Gastroesophageal sphincter (tissue), 4 donors: ENCODE measurements around the gene AASS. TPM values are rescaled to one million over a fixed set of nuclear protein-coding genes. Genes with fewer than 3 reads are reported as not detected.

Experiments
- ATAC-seq: fragments of 150-250 bp; one replicate; pipeline ENCODE4 v1.9.1; 2016; ENCODE audit warnings: mild to moderate bottlenecking, moderate library complexity
- H3K27ac ChIP-seq, 4 donors: fragments of 200-600 bp; sonication (generic) in 3 of 4; 1 replicate in 3 of 4; 2 replicates in 1 of 4; pipeline ENCODE4 v1.5.1; 2016 to 2019
- H3K27me3 ChIP-seq: fragments of 200-600 bp; sonication (generic); one replicate; pipeline ENCODE4 v1.5.1; 2019
- H3K36me3 ChIP-seq, 2 donors: fragments of 200-600 bp; sonication (generic); one replicate each; pipeline ENCODE4 v1.5.1; 2019; ENCODE audit warnings: control low read depth in 1 of 2
- H3K4me1 ChIP-seq, 3 donors: fragments of 200-600 bp; sonication (generic); 1 replicate in 2 of 3; 2 replicates in 1 of 3; pipeline ENCODE4 v1.5.1; 2016 to 2019; ENCODE audit warnings: control low read depth in 2 of 3
- H3K4me3 ChIP-seq, 2 donors: fragments of 200-600 bp; sonication (generic); one replicate each; pipeline ENCODE4 v1.5.1; 2019; ENCODE audit warnings: mild to moderate bottlenecking in 1 of 2, moderate library complexity in 1 of 2
- H3K9me3 ChIP-seq, 3 donors: fragments of 200-600 bp; sonication (generic); one replicate each; pipeline ENCODE4 v1.5.1; 2017 to 2019; ENCODE audit warnings: control low read depth in 2 of 3
- CTCF ChIP-seq, 4 experiments: fragments of 200-600 bp in 2 of 4; fragments of 450-650 bp in 2 of 4; sonication (generic) in 1 of 4; IDR thresholded peaks; one replicate each; pipeline ENCODE4 v1.5.1; 2017 to 2019; ENCODE audit warnings: antibody characterized with exemption in 4 of 4, mild to moderate bottlenecking in 2 of 4, moderate library complexity in 2 of 4
- EP300 ChIP-seq: sonication (generic); formaldehyde crosslinking; IDR thresholded peaks from one replicate; pipeline ENCODE4 v1.6.1; 2017; ENCODE audit warnings: antibody characterized with exemption, mild to moderate bottlenecking
- POLR2A ChIP-seq, 2 donors: fragments of 450-650 bp; IDR thresholded peaks; one replicate each; pipeline ENCODE4 v1.6.1; 2017; ENCODE audit warnings: antibody characterized with exemption in 2 of 2, mild to moderate bottlenecking in 2 of 2, moderate library complexity in 1 of 2
- POLR2AphosphoS5 ChIP-seq: sonication (generic); formaldehyde crosslinking; IDR thresholded peaks from one replicate; pipeline ENCODE4 v1.6.1; 2017; ENCODE audit warnings: antibody characterized with exemption
- WGBS, 2 donors: methylation state at CpG; one replicate each; pipeline ENCODE4 v1.1.5; 2018; ENCODE audit warnings: low coverage in 1 of 2; 5-methylcytosine and 5-hydroxymethylcytosine counted together
- total RNA-seq, 4 donors: library from RNA; depleted of rRNA; stranded (reverse); fragments of >200 nt; gene quantifications; one replicate each; pipeline ENCODE4 v1.1.0, GENCODE V29; 2016

The AASS gene
- total RNA-seq, 4 donors from 2014 or later = 20.0 to 108 (median 55.0) TPM

GRCh38 chr7:122166740-122167139 is 22.7 kb upstream of the AASS start:
- Histone ChIP-seq H3K27me3 (no peaks in the 10 kb centered on the region), H3K36me3 (no peaks in the 10 kb centered on the region), H3K4me3 (no peak overlapping the region), H3K9me3 (no peaks in the 10 kb centered on the region), H3K27ac (no peak overlapping the region), H3K4me1 (no peaks in the 10 kb centered on the region)
- no peak for ATAC-seq
- WGBS, 2 donors = 0 to 13% methylated on average over 1 of the region's 1 CpG
- TF ChIP-seq EP300 (no peak), POLR2A (IDR thresholded peaks at IDR 0.05) (no peak), POLR2AphosphoS5 (no peak), CTCF (IDR thresholded peaks at IDR 0.05) (no peak)

GRCh38 chr7:122166275-122166674 is 22.2 kb upstream of the AASS start:
- WGBS, 2 donors = 84 to 89% methylated on average over 3 of the region's 3 CpGs
- ATAC-seq = no peak
- Histone ChIP-seq H3K27ac (no peak overlapping the region), H3K27me3 (no peaks in the 10 kb centered on the region), H3K9me3 (no peaks in the 10 kb centered on the region), H3K36me3 (no peaks in the 10 kb centered on the region), H3K4me1 (no peaks in the 10 kb centered on the region), H3K4me3 (no peak overlapping the region)
- TF ChIP-seq POLR2AphosphoS5 = no peak
- TF ChIP-seq EP300 = no peak
- no peak for TF ChIP-seq CTCF (IDR thresholded peaks at IDR 0.05)
- no peak for TF ChIP-seq POLR2A (IDR thresholded peaks at IDR 0.05)

GRCh38 chr7:122161628-122162027 is 17.6 kb upstream of the AASS start:
- no peak for ATAC-seq
- Histone ChIP-seq H3K4me3 (no peak overlapping the region), H3K27me3 (no peaks in the 10 kb centered on the region), H3K36me3 (no peaks in the 10 kb centered on the region), H3K9me3 (no peaks in the 10 kb centered on the region), H3K4me1 (no peaks in the 10 kb centered on the region), H3K27ac (no peak overlapping the region)
- TF ChIP-seq POLR2A (IDR thresholded peaks at IDR 0.05) (no peak), CTCF (IDR thresholded peaks at IDR 0.05) (no peak), POLR2AphosphoS5 (no peak), EP300 (no peak)
- 18 to 22% methylated on average over 3 of the region's 3 CpGs for WGBS, 2 donors

GRCh38 chr7:122155566-122155965 is 11.5 kb upstream of the AASS start:
- H3K4me3 ChIP-seq = no peak overlapping the region
- H3K4me1 ChIP-seq = no peaks in the 10 kb centered on the region
- no peaks in the 10 kb centered on the region for H3K27me3 ChIP-seq
- ATAC-seq = no peak
- no peak overlapping the region for H3K27ac ChIP-seq
- TF ChIP-seq CTCF (IDR thresholded peaks at IDR 0.05) = no peak
- TF ChIP-seq POLR2A (IDR thresholded peaks at IDR 0.05) = no peak
- TF ChIP-seq EP300 = no peak
- no peaks in the 10 kb centered on the region for H3K36me3 ChIP-seq
- no peaks in the 10 kb centered on the region for H3K9me3 ChIP-seq
- 33 to 69% methylated on average over 2 of the region's 2 CpGs for WGBS, 2 donors

- no peaks in the 10 kb centered on the region for H3K27me3 ChIP-seq
- H3K9me3 ChIP-seq = no peaks in the 10 kb centered on the region
- H3K4me3 ChIP-seq = no peak overlapping the region
- peaks cover 0 to 10% (median 0%) of the 10 kb centered on the region in 3 donors for H3K4me1 ChIP-seq
- no peak for ATAC-seq
- WGBS, 2 donors = 43 to 63% methylated on average over 2 of the region's 2 CpGs
- no peaks in the 10 kb centered on the region for H3K36me3 ChIP-seq
- H3K27ac ChIP-seq = no peak overlapping the region
- no peak for TF ChIP-seq POLR2A (IDR thresholded peaks at IDR 0.05)
- TF ChIP-seq EP300 = no peak
- TF ChIP-seq POLR2AphosphoS5 = no peak
- TF ChIP-seq CTCF (IDR thresholded peaks at IDR 0.05) = no peak
These were observed 4.8 kb upstream of the AASS start for GRCh38 chr7:122148878-122149277.
